B cell (primary cell): Measurements from ENCODE around the gene CCDC88C. TPM values are rescaled to one million over a fixed set of nuclear protein-coding genes. Genes with fewer than 3 reads are reported as not detected.

Experiments used
- ATAC-seq: fragments of 200-7000 bp; cut with Tn5 transposase; one replicate; pipeline ENCODE4 v1.10.0; 2021; ENCODE audit warnings: low read depth, mild to moderate bottlenecking, moderate number of reproducible peaks, moderate library complexity
- CTCF ChIA-PET: fragments of 350-600 bp; sonication (Branson Sonifier 250); formaldehyde crosslinking; loops from one replicate; lab custom pipeline; 2021; ENCODE audit warnings: antibody characterized with exemption, inconsistent platforms; lab: Charles Lee
- POLR2A ChIA-PET: fragments of 350-600 bp; sonication (Branson Sonifier 250); formaldehyde crosslinking; loops from one replicate; lab custom pipeline; 2021; ENCODE audit warnings: antibody characterized with exemption; lab: Charles Lee
- DNase-seq: peaks from one replicate; pipeline ENCODE4 v3.0.0; 2013
- H2AFZ ChIP-seq: 2 replicates; pipeline ENCODE4 v1.6.1; 2012; ENCODE audit warnings: mild to moderate bottlenecking, low read depth, low read length; ENCODE audit not compliant: insufficient read depth, poor library complexity, severe bottlenecking
- H3K27ac ChIP-seq, 2 donors: 1 replicate in 1 of 2; 2 replicates in 1 of 2; pipeline ENCODE4 v1.5.1; 2012 to 2013; ENCODE audit warnings: low read length in 2 of 2, mild to moderate bottlenecking in 2 of 2, moderate library complexity in 1 of 2
- H3K27me3 ChIP-seq, 4 experiments: fragments of 200-600 bp in 1 of 4; sonication (generic) in 1 of 4; replicated peaks in 1 of 4; 1 replicate in 2 of 4; 2 replicates in 2 of 4; pipeline versions ENCODE4 v1.6.1 to v1.7.0; 2013 to 2016; ENCODE audit warnings: low read length in 3 of 4, mild to moderate bottlenecking in 2 of 4, mixed read lengths in 1 of 4, moderate library complexity in 1 of 4; ENCODE audit not compliant: insufficient read depth in 4 of 4, control insufficient read depth in 3 of 4; ENCODE audit errors: control extremely low read depth in 1 of 4
- H3K36me3 ChIP-seq, 2 experiments: replicated peaks in 1 of 2; 1 replicate in 1 of 2; 2 replicates in 1 of 2; pipeline versions ENCODE4 v1.6.1 to v1.7.1; 2013; ENCODE audit warnings: low read length in 1 of 2; ENCODE audit not compliant: insufficient read depth in 2 of 2, control insufficient read depth in 1 of 2; ENCODE audit errors: control extremely low read depth in 1 of 2, extremely low read depth in 1 of 2
- H3K4me1 ChIP-seq, 2 donors: fragments of 200-600 bp in 1 of 2; sonication (generic) in 1 of 2; 1 replicate in 1 of 2; 2 replicates in 1 of 2; pipeline versions ENCODE4 v1.5.1 to v1.6.1; 2013 to 2017; ENCODE audit warnings: low read length in 2 of 2; ENCODE audit not compliant: control insufficient read depth in 2 of 2, insufficient read depth in 2 of 2
- H3K4me2 ChIP-seq: replicated peaks from 2 replicates; pipeline ENCODE3; 2012; ENCODE audit warnings: mild to moderate bottlenecking, low read depth, low read length; ENCODE audit not compliant: poor library complexity, severe bottlenecking
- H3K4me3 ChIP-seq, 5 experiments: fragments of 200-600 bp in 1 of 5; sonication (generic) in 1 of 5; 1 replicate in 3 of 5; 2 replicates in 2 of 5; pipeline versions ENCODE4 v1.5.1 to v1.7.0; 2011 to 2016; ENCODE audit warnings: low read length in 4 of 5, mild to moderate bottlenecking in 4 of 5, low read depth in 2 of 5, control low read depth in 1 of 5, moderate library complexity in 1 of 5; ENCODE audit not compliant: insufficient read depth in 1 of 5; ENCODE audit errors: control extremely low read depth in 1 of 5, extremely low read depth in 1 of 5
- H3K79me2 ChIP-seq: fragments of 200-600 bp; sonication (generic); one replicate; pipeline ENCODE4 v1.6.0; 2016; ENCODE audit warnings: low read length; ENCODE audit not compliant: control insufficient read depth, insufficient read depth
- H3K9ac ChIP-seq: fragments of 200-600 bp; sonication (generic); 2 replicates; pipeline ENCODE4 v1.6.1; 2017; ENCODE audit warnings: mild to moderate bottlenecking, low read length, moderate library complexity
- H3K9me3 ChIP-seq, 3 donors: one replicate each; pipeline versions ENCODE4 v1.6.1 to v1.7.1; 2013; ENCODE audit warnings: low read length in 2 of 3; ENCODE audit not compliant: control insufficient read depth in 2 of 3, insufficient read depth in 1 of 3; ENCODE audit errors: control extremely low read depth in 1 of 3
- H4K20me1 ChIP-seq: 2 replicates; pipeline ENCODE4 v1.6.0; 2012; ENCODE audit warnings: mild to moderate bottlenecking, low read length; ENCODE audit not compliant: insufficient read depth, control insufficient read depth, poor library complexity, severe bottlenecking
- H3K27ac Mint-ChIP-seq: one replicate; pipeline ENCODE4 v1.8.0; 2021; ENCODE audit warnings: mixed read lengths
- H3K27me3 Mint-ChIP-seq: one replicate; pipeline ENCODE4 v1.8.0; 2021; ENCODE audit warnings: mixed read lengths
- H3K4me1 Mint-ChIP-seq: one replicate; pipeline ENCODE4 v1.8.0; 2021; ENCODE audit warnings: mixed read lengths
- H3K4me3 Mint-ChIP-seq: one replicate; pipeline ENCODE4 v1.8.0; 2021; ENCODE audit warnings: mixed read lengths
- H3K9me3 Mint-ChIP-seq: one replicate; pipeline ENCODE4 v1.8.0; 2022; ENCODE audit warnings: mixed read lengths; ENCODE audit not compliant: insufficient read depth
- EZH2 ChIP-seq: IDR thresholded peaks from 2 replicates; pipeline ENCODE4 v1.6.1; 2012; ENCODE audit warnings: borderline replicate concordance, low read depth, mild to moderate bottlenecking, moderate library complexity, low read length; ENCODE audit not compliant: insufficient read depth, poor library complexity, severe bottlenecking
- WGBS: methylation state at CpG from one replicate; pipeline ENCODE4 v1.1.5; 2013; ENCODE audit warnings: missing lambda C conversion rate; ENCODE audit not compliant: insufficient coverage; 5-methylcytosine and 5-hydroxymethylcytosine counted together
- intact Hi-C: fragments of 100-400 bp; cut with micrococcal nuclease; formaldehyde crosslinking; loops from one replicate; pipeline ENCODE4 v1.10.0; 2022
- polyA plus RNA-seq: library from polyadenylated mRNA; depleted of rRNA; stranded (reverse); fragments of >200 nt; gene quantifications from 2 replicates; pipeline ENCODE4 v1.2.3, GENCODE V29; 2012
- total RNA-seq, 2 donors: library from RNA; stranded (reverse); fragments of 120-200 nt in 1 of 2; gene quantifications; 1 replicate in 1 of 2; 2 replicates in 1 of 2; pipeline versions ENCODE4 v1.2.3 to v1.2.4, GENCODE V29; 2013 to 2022
- TF ChIP-seq, protein P1 (sequence below): fragments of 200-600 bp; IDR thresholded peaks from one replicate; pipeline ENCODE4 v1.8.0; 2022; ENCODE audit warnings: antibody characterized with exemption, mild to moderate bottlenecking

CCDC88C gene
- total and polyA plus RNA-seq, 2 donors (not counting 1 experiment from before 2014, with no cell fraction given) = 98.7 to 181 TPM

DNA sequence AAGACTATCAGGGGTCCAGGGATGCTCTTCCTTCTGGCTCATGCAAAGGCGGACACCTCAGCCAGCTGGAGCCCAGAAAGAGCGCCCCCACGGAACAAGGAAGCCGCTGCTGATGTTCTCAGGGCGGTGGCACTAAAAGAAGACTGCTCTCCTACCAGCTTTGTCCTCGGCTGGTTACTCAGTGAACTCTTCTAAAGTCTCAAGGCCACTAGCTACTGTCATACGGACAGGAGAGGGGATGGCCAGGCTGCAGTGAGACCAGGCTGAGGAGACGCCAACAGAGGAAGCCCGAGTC is 59.6 kb downstream of the CCDC88C start:
- Mint-ChIP-seq H3K4me1 (peaks cover 74% of the 10 kb centered on the region), H3K27me3 (no peaks in the 10 kb centered on the region), H3K9me3 (no peaks in the 10 kb centered on the region), H3K27ac (no peak overlapping the region), H3K4me3 (no peak overlapping the region)
- no peaks in the 10 kb centered on the region for H3K27me3 ChIP-seq
- H3K4me2 ChIP-seq = no peak overlapping the region
- ChIA-PET POLR2A (no interaction called here), CTCF (interaction anchor here (1.2 to 5.4 kb wide), 3 partner anchors 9 to 19 kb away, joined by 3 to 24 read pairs (median 16); no protein-coding TSS in a partner anchor)
- no peak overlapping the region for H3K9ac ChIP-seq
- intact Hi-C loops = no loop called here
- H4K20me1 ChIP-seq = peaks cover 75% of the 10 kb centered on the region
- no peak overlapping the region for H3K27ac ChIP-seq
- no peak for TF ChIP-seq EZH2
- TF ChIP-seq, protein P1, sequence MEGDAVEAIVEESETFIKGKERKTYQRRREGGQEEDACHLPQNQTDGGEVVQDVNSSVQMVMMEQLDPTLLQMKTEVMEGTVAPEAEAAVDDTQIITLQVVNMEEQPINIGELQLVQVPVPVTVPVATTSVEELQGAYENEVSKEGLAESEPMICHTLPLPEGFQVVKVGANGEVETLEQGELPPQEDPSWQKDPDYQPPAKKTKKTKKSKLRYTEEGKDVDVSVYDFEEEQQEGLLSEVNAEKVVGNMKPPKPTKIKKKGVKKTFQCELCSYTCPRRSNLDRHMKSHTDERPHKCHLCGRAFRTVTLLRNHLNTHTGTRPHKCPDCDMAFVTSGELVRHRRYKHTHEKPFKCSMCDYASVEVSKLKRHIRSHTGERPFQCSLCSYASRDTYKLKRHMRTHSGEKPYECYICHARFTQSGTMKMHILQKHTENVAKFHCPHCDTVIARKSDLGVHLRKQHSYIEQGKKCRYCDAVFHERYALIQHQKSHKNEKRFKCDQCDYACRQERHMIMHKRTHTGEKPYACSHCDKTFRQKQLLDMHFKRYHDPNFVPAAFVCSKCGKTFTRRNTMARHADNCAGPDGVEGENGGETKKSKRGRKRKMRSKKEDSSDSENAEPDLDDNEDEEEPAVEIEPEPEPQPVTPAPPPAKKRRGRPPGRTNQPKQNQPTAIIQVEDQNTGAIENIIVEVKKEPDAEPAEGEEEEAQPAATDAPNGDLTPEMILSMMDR = no peak
- peaks cover 100% of the 10 kb centered on the region for H3K79me2 ChIP-seq
- H2AFZ ChIP-seq = no peak overlapping the region
- H3K9me3 ChIP-seq = no peaks in the 10 kb centered on the region
- H3K4me3 ChIP-seq = no peak overlapping the region
- peaks cover 0 to 54% of the 10 kb centered on the region in 2 experiments for H3K36me3 ChIP-seq
- WGBS = 92% methylated on average over 7 of the region's 9 CpGs
- DNase-seq (no peak), ATAC-seq (no peak)
- H3K4me1 ChIP-seq = peaks cover 30 to 51% of the 10 kb centered on the region in 2 donors

DNA sequence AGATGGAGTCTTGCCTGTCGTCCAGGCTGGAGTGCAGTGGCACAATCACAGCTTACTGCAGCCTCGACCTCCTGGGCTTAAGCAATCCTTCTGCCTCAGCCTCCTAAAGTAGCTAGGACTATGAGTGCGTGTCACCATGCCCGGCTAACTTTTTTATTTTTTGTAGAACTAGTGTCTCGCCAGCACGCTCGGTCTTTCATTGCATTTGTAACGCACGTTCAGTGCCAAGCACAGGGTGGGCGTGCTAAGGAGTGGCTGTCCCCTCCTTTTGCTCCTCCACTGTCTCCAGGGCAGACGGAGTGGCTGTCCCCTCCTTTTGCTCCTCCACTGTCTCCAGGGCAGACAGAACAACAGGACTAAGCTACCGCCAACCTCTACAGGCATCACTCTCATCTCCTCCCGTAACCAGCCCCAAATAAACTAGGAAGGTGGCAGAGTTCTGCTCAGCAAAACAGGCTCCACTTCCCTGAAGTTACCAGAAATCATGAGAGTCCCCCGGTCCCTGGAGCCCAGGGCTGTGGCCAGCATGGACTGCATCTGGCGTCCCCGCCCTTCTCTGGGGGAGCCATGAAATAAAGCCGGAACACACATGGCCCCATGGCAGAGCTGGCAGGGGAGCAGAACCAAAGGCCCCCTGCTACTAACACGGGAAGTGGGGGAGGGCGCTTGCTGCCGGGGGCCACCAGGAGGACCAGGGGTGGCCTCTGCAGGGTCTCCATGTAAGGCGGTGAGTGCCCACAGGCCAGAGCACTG is 60.2 kb downstream of the CCDC88C start:
- Histone ChIP-seq H2AFZ (no peak overlapping the region), H3K9me3 (no peaks in the 10 kb centered on the region), H3K9ac (no peak overlapping the region), H3K36me3 (peaks cover 0 to 59% of the 10 kb centered on the region in 2 experiments), H4K20me1 (peaks cover 81% of the 10 kb centered on the region), H3K4me1 (peaks cover 30 to 51% of the 10 kb centered on the region in 2 donors), H3K4me2 (peak overlapping the region; percentile 74), H3K79me2 (peaks cover 100% of the 10 kb centered on the region), H3K27me3 (no peaks in the 10 kb centered on the region), H3K4me3 (no peak overlapping the region), H3K27ac (no peak overlapping the region)
- H3K4me3 Mint-ChIP-seq = peak overlapping the region; percentile 13
- no peak overlapping the region for H3K27ac Mint-ChIP-seq
- CTCF ChIA-PET = interaction anchor here (1.2 to 5.4 kb wide), 6 partner anchors 10 to 70 kb away, joined by 3 to 69 read pairs (median 20); partner anchors contain the start of gene CCDC88C
- no peaks in the 10 kb centered on the region for H3K9me3 Mint-ChIP-seq
- POLR2A ChIA-PET = no interaction called here
- WGBS = 82% methylated on average over 18 of the region's 21 CpGs
- H3K4me1 Mint-ChIP-seq = peaks cover 75% of the 10 kb centered on the region
- TF ChIP-seq EZH2 = no peak
- TF ChIP-seq, protein P1 = no peak
- intact Hi-C loops = no loop called here
- ATAC-seq (no peak), DNase-seq (no peak)
- no peaks in the 10 kb centered on the region for H3K27me3 Mint-ChIP-seq
